ENCODE measurements around the gene TRAF7. TPM values are rescaled to one million over a fixed set of nuclear protein-coding genes. Genes with fewer than 3 reads are reported as not detected.
A peak's percentile ranks its signal among the peaks of the same experiment; 100 is the strongest.

TRAF7 gene
- total RNA-seq, 1 donor from 2014 or later = 83.9 TPM

- TF ChIP-seq CTCF (IDR thresholded peaks at IDR 0.05; ENCODE audit: insufficient read depth, low read length, poor library complexity, severe bottlenecking) = no peak
- H3K27me3 ChIP-seq (ENCODE audit: control insufficient read depth, insufficient read depth, low read length) = peaks cover 3% of the 10 kb centered on the region
- H3K4me3 ChIP-seq (ENCODE audit: low read depth, low read length) = no peak overlapping the region
- DNase-seq (ENCODE audit: low read depth) = no peak
- H3K36me3 ChIP-seq (ENCODE audit: control insufficient read depth, insufficient read depth, low read length) = no peaks in the 10 kb centered on the region
Measured at GRCh38 chr16:2142942-2143877, 12.4 kb upstream of the TRAF7 start.

GRCh38 chr16:2143878-2144485, 11.6 kb upstream of the TRAF7 start:
- TF ChIP-seq CTCF (IDR thresholded peaks at IDR 0.05; ENCODE audit: insufficient read depth, low read length, poor library complexity, severe bottlenecking) = no peak
- no peak for DNase-seq (ENCODE audit: low read depth)
- Histone ChIP-seq H3K36me3 (ENCODE audit: control insufficient read depth, insufficient read depth, low read length) (no peaks in the 10 kb centered on the region), H3K27me3 (ENCODE audit: control insufficient read depth, insufficient read depth, low read length) (peaks cover 3% of the 10 kb centered on the region), H3K4me3 (ENCODE audit: low read depth, low read length) (no peak overlapping the region)

GRCh38 chr16:2145843-2146242, 9.7 kb upstream of the TRAF7 start:
- no peak for TF ChIP-seq CTCF (IDR thresholded peaks at IDR 0.05; ENCODE audit: insufficient read depth, low read length, poor library complexity, severe bottlenecking)
- no peak for DNase-seq (ENCODE audit: low read depth)

DNA sequence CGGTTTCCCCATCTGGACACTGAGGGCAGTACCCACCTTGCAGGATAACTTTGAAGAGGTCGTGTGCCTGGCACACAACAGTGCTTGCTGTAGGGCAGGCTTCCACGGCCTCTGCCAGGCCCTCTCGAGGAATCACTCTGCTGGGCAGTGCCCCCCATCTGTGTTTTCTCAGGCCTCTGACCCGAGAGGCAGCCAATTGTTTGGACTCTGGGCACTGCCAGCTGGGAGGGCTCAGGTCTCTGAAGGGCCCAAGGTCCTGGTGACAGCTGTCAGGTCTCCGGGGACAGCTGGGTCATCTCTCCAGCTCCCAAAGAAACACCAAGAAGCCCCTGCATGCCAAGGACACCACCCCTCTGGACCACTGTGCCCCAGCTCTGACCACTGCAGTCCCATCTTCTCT, 8.2 kb upstream of the TRAF7 start:
- Histone ChIP-seq H3K4me3 (ENCODE audit: low read depth, low read length) (no peak overlapping the region), H3K27me3 (ENCODE audit: control insufficient read depth, insufficient read depth, low read length) (peaks cover 3% of the 10 kb centered on the region), H3K36me3 (ENCODE audit: control insufficient read depth, insufficient read depth, low read length) (peaks cover 2% of the 10 kb centered on the region)
- DNase-seq (ENCODE audit: low read depth) = no peak
- TF ChIP-seq CTCF (IDR thresholded peaks at IDR 0.05; ENCODE audit: insufficient read depth, low read length, poor library complexity, severe bottlenecking) = no peak

More at GRCh38 chr16:2145843-2146242, 9.7 kb upstream of the TRAF7 start:
- no peak overlapping the region for H3K4me3 ChIP-seq (ENCODE audit: low read depth, low read length)
- no peaks in the 10 kb centered on the region for H3K36me3 ChIP-seq (ENCODE audit: control insufficient read depth, insufficient read depth, low read length)
- H3K27me3 ChIP-seq (ENCODE audit: control insufficient read depth, insufficient read depth, low read length) = peaks cover 3% of the 10 kb centered on the region

- peaks cover 3% of the 10 kb centered on the region for H3K27me3 ChIP-seq (ENCODE audit: control insufficient read depth, insufficient read depth, low read length)
- no peak for DNase-seq (ENCODE audit: low read depth)
- TF ChIP-seq CTCF (IDR thresholded peaks at IDR 0.05; ENCODE audit: insufficient read depth, low read length, poor library complexity, severe bottlenecking) = no peak
Measured at GRCh38 chr16:2147981-2148671, 7.5 kb upstream of the TRAF7 start, which contains the start of gene RAB26. Gene RAB26 (plus strand): TSS chr16:2148625. CDS start chr16:2148784, 159 bp downstream.

More at GRCh38 chr16:2147981-2148671, 7.5 kb upstream of the TRAF7 start, which contains the start of gene RAB26:
- H3K4me3 ChIP-seq (ENCODE audit: low read depth, low read length) = peak within 1 kb of the TSS; percentile 30
- H3K36me3 ChIP-seq (ENCODE audit: control insufficient read depth, insufficient read depth, low read length) = peaks cover 4% of the 10 kb centered on the region

All from kidney epithelial cell (primary cell).